ENCODE measurements around the gene FERD3L. TPM values are rescaled to one million over a fixed set of nuclear protein-coding genes. Genes with fewer than 3 reads are reported as not detected.

Gene FERD3L
- total RNA-seq, 1 donor from 2014 or later: not detected

- DNase-seq (no peak), ATAC-seq (peak; percentile 13)
- intact Hi-C loops (cut with micrococcal nuclease): no loop called here
These were observed 27.2 kb downstream of the FERD3L start for GRCh38 chr7:19117870-19118608.

DNA sequence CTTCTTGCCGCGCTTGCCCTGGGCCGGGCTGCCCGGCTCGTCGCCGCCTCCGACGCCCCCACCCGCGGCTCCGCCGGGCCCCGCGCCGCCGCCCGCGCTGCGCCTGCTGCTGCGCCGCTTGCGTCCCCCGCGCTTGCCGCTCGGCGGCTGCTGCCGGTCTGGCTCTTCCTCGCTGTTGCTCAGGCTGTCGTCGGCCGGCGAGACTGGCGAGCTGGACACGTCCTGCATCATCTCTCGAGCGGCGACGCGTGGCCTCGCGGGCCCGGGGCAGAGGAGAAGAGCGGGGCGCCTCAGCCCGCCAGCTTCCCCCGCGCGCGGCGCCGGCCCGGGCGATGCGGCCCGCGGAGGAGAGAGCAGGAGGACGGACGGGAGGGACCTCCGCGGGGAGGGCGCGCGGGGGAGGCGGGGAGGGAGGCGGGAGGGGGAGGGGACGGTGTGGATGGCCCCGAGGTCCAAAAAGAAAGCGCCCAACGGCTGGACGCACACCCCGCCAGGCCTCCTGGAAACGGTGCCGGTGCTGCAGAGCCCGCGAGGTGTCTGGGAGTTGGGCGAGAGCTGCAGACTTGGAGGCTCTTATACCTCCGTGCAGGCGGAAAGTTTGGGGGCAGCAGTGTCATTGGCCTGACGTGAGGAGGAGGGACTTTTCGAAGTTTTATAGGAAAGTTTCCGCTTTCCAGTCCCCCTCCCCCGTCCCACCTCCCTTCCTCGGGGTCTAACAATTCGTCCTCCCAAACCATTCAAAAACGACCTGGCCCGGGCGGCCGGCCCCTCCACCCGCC lies 27.9 kb downstream of the FERD3L start, which contains the start of gene TWIST1:
Gene TWIST1 (minus strand): TSS at position 546 of the 779 bp plus-strand sequence. CDS start 315 bp downstream, at position 231.
- intact Hi-C loops (cut with micrococcal nuclease): no loop called here
- peak; percentile 75 for DNase-seq
- peak; percentile 92 for ATAC-seq

- DNase-seq (peak; percentile 31), ATAC-seq (no peak)
- intact Hi-C loops (cut with micrococcal nuclease): no loop called here
These were observed 28.8 kb downstream of the FERD3L start for GRCh38 chr7:19116121-19117090.

- no peak for ATAC-seq
- intact Hi-C loops (cut with micrococcal nuclease): no loop called here
- no peak for DNase-seq
These were observed 30.7 kb downstream of the FERD3L start for GRCh38 chr7:19114551-19114855.

DNA sequence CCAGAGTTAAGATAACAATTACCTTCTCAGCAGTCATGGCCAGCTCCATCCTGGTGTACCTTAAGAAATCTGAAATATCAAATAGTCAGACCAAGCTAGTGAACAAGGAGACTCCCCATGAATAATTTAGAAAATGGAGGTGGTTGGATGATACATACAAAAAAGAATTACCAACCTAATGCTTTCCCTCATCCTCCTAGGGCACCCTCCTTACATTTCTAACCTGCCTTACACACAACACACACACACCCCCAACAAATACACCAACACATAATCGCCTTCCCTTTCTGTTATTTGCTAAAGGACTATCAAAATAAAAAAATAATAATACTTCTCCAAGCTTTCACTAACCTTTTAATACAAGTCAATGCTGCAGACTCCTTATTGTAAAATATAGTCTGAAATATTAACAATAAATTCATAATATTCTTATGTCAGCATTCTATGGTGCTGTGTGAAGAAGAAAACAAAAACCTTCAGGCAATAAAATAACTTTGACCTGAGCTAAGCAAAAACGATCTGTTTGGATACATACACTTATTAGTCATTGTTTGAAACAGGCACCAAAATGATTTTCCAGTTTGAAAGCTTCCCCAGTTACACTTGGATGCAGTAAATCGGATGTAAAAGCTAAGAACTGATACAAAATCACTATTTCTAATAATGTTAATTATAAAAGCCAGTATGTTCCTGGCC lies 31.2 kb downstream of the FERD3L start:
- DNase-seq: no peak
- no peak for ATAC-seq
- intact Hi-C loops (cut with micrococcal nuclease): no loop called here

GRCh38 chr7:19113002-19113350 lies 32.2 kb downstream of the FERD3L start:
- intact Hi-C loops (cut with micrococcal nuclease): no loop called here
- ATAC-seq (no peak), DNase-seq (no peak)

- ATAC-seq: no peak
- intact Hi-C loops (cut with micrococcal nuclease): no loop called here
- DNase-seq: no peak
These were observed 32.8 kb downstream of the FERD3L start for GRCh38 chr7:19112274-19113001.

- ATAC-seq (no peak), DNase-seq (no peak)
- intact Hi-C loops (cut with micrococcal nuclease): no loop called here
These were observed 33.5 kb downstream of the FERD3L start for GRCh38 chr7:19111474-19112273.

GRCh38 chr7:19110776-19111175 lies 34.4 kb downstream of the FERD3L start:
- ATAC-seq (no peak), DNase-seq (no peak)
- intact Hi-C loops (cut with micrococcal nuclease): no loop called here

- no peak for ATAC-seq
- no peak for DNase-seq
- intact Hi-C loops (cut with micrococcal nuclease): no loop called here
These were observed 35.0 kb downstream of the FERD3L start for GRCh38 chr7:19110026-19110730.

DNA sequence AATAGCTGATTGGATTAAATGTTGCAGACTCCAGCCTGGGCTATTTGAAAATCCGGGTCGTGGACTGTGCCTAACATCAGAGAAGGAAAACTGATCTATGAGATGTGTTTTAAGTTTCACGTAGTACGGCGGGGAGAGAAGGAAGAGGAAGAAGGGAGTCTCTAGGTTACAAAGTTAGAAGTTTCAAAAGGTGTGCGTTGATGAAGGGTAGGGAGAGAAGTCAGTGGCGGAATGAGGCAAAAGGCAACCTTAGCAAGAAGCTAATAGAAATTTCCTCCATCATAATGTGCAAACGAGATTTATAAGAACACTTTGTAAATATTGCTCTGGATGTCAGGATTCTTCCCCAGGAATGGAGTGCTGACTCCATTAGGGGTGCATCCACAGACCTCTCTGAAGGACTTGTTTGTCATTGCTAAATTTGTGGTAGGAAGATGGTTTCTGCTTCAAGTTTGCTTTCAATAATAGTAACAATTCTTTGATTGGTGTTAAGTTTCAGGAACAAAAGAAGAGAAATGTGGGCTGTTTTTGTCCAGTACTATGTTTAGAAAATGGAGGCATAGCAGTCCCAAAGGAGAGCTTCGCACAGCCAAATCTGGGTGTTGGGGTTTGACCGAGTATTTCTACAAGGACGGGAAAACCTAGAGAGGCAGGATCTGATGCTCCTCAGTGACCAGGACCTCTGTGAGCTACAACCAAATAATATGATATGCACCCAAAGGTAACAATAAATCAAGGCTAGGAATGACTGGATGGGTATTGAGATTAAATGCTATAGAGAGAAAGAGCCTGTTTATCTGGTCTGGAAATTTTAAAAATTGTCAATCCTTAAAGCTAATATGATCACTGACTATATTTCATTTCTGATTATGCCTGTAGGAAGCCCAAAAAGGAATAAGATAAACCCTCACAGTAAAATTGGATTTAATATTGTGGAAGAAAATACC lies 35.9 kb downstream of the FERD3L start:
- no peak for DNase-seq
- no peak for ATAC-seq
- intact Hi-C loops (cut with micrococcal nuclease): no loop called here

GRCh38 chr7:19107356-19108146 lies 37.7 kb downstream of the FERD3L start:
- ATAC-seq (peak; percentile 81), DNase-seq (peak; percentile 30)
- intact Hi-C loops (cut with micrococcal nuclease): no loop called here

DNA sequence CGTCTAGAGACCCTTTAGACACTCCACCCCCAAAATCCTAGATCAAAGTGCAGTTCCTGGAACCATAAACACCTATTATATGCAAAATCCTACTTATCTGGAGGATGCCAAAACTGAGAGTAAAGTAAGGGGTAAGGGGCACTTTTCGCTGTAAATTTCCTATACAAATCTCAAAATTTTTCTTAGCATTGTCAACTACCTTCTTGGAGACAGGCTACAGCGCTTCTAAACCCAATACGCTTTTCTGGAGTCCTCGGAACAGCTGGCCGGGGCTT lies 38.2 kb downstream of the FERD3L start:
- DNase-seq (no peak), ATAC-seq (peak; percentile 43)
- intact Hi-C loops (cut with micrococcal nuclease): no loop called here

DNA sequence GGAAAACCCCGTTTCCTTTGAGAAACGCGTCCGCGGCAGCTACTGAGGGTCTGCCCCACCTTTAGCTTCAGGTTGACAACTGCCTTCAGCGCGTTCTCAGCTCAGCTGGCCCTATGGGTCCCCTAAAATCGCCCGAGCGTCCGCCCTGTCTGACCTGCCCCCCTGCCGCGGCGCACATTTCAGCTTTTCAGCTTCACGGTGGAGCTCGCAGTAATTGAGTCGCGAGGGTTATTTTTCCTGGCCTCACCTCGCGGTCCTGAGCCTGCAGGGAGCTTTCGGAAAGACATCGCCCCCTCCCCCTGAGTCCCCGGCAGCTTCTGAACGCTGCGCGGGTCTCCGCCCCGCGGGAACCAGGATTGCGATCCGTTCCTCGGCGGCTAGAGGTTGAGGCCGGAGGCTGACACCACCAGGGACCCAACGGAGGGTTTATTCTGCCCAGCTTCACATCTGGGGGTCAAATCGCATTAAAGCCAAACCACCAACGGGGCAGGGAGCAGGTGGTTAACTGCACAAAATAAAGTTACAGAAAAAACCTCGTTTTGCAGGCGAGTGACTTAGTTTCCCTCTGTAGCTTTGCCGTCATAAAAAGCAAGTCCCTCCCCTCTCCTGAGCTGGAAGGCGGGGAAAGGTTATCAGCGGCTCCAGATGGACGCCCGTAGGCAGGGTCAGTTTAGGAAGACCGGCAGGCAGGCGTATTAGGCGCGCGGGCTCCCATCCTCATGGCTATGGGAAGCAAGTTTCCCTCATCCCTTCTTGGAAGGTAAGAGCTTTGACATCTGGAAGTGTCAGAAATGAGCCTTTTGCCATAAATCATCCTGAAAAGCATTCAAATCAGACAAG lies 38.8 kb downstream of the FERD3L start:
- ATAC-seq: peak; percentile 58
- intact Hi-C loops (cut with micrococcal nuclease): no loop called here
- DNase-seq: peak; percentile 32

GRCh38 chr7:19105546-19105945 lies 39.7 kb downstream of the FERD3L start:
- ATAC-seq: no peak

More at GRCh38 chr7:19105546-19105945, 39.7 kb downstream of the FERD3L start:
- no peak for DNase-seq
- intact Hi-C loops (cut with micrococcal nuclease): no loop called here
